HL-60 (cell line): Measurements from ENCODE around the gene ZNF423.

Experiments used
- DNase-seq, 2 experiments: peaks; one replicate each; pipeline ENCODE4 v3.0.0-alpha.2; 2010 to 2020; ENCODE audit warnings: low read depth in 1 of 2, low spot score in 1 of 2
- H3K27ac ChIP-seq: fragments of 250-450 bp; sonication (Bioruptor Pico); replicated peaks from 2 replicates; pipeline ENCODE4 v1.5.1; 2020; ENCODE audit warnings: mild to moderate bottlenecking, moderate library complexity
- H3K27me3 ChIP-seq: fragments of 250-450 bp; sonication (Bioruptor Pico); 2 replicates; pipeline ENCODE4 v1.5.1; 2021; ENCODE audit warnings: mild to moderate bottlenecking, moderate library complexity; ENCODE audit not compliant: insufficient read depth, poor library complexity, severe bottlenecking
- H3K4me3 ChIP-seq: replicated peaks from 2 replicates; pipeline ENCODE4 v1.5.1; 2011; ENCODE audit warnings: mild to moderate bottlenecking, control low read depth, low read length; ENCODE audit not compliant: insufficient read depth
- CTCF ChIP-seq: IDR thresholded peaks from one replicate; pipeline ENCODE4 v1.5.1; 2011; ENCODE audit warnings: low read length, control low read depth, inconsistent platforms; ENCODE audit not compliant: insufficient read depth
- GABPA ChIP-seq: IDR thresholded peaks from 2 replicates; pipeline ENCODE4 v1.6.1; 2012; ENCODE audit warnings: low read depth
- POLR2AphosphoS5 ChIP-seq: IDR thresholded peaks from 2 replicates; pipeline ENCODE4 v1.6.1; 2012; ENCODE audit warnings: low read depth
- REST ChIP-seq: IDR thresholded peaks from 2 replicates; pipeline ENCODE4 v1.6.1; 2012; ENCODE audit warnings: low read depth; ENCODE audit not compliant: insufficient replicate concordance
- SPI1 ChIP-seq: IDR thresholded peaks from 2 replicates; pipeline ENCODE4 v1.6.1; 2012; ENCODE audit warnings: low read depth, mild to moderate bottlenecking, borderline replicate concordance

The ZNF423 gene

GRCh38 chr16:49601576-49601975 lies 254.3 kb downstream of the ZNF423 start:
- H3K27ac ChIP-seq = no peak overlapping the region
- no peaks in the 10 kb centered on the region for H3K27me3 ChIP-seq
- TF ChIP-seq CTCF = no peak
- no peak for TF ChIP-seq REST
- no peak for TF ChIP-seq GABPA
- no peak for TF ChIP-seq SPI1
- no peak for DNase-seq
- no peak overlapping the region for H3K4me3 ChIP-seq

GRCh38 chr16:49600976-49601375 lies 254.9 kb downstream of the ZNF423 start:
- no peaks in the 10 kb centered on the region for H3K27me3 ChIP-seq
- H3K27ac ChIP-seq = no peak overlapping the region
- no peak overlapping the region for H3K4me3 ChIP-seq
- TF ChIP-seq CTCF = no peak
- no peak for TF ChIP-seq SPI1
- no peak for TF ChIP-seq GABPA
- no peak for TF ChIP-seq POLR2AphosphoS5
- no peak for TF ChIP-seq REST
- no peak for DNase-seq

GRCh38 chr16:49600536-49600935 lies 255.4 kb downstream of the ZNF423 start:
- no peak for DNase-seq
- Histone ChIP-seq H3K27me3 (no peaks in the 10 kb centered on the region), H3K27ac (no peak overlapping the region), H3K4me3 (no peak overlapping the region)
- TF ChIP-seq GABPA (no peak), POLR2AphosphoS5 (no peak), CTCF (no peak), SPI1 (no peak), REST (no peak)
